Lower leg skin (tissue), 3 donors: ENCODE results near the gene MUC12.

Experiments used
- CTCF ChIP-seq, 3 donors: fragments of 450-650 bp; IDR thresholded peaks; one replicate each; pipeline ENCODE4 v1.5.1; 2016; ENCODE audit warnings: antibody characterized with exemption in 3 of 3, mild to moderate bottlenecking in 3 of 3, moderate library complexity in 2 of 3
- POLR2A ChIP-seq, 2 donors: fragments of 450-650 bp; IDR thresholded peaks; one replicate each; pipeline ENCODE4 v1.6.1; 2016 to 2017; ENCODE audit warnings: antibody characterized with exemption in 2 of 2, mild to moderate bottlenecking in 1 of 2, moderate library complexity in 1 of 2

- no peak for TF ChIP-seq POLR2A (IDR thresholded peaks at IDR 0.05)
- no peak for TF ChIP-seq CTCF (IDR thresholded peaks at IDR 0.05)
These were observed 4.2 kb upstream of the MUC12 start for GRCh38 chr7:100965045-100965722.
